GM13977 (cell line): ENCODE measurements around the gene DMAC2.
"Not testable (repeated sequence)": the region's sequence is repeated elsewhere in the genome, so short reads cannot be mapped to it uniquely, and the experiment has no call there.

Source experiments
- DNase-seq: peaks from one replicate; pipeline ENCODE4 v3.0.0; 2012; ENCODE audit warnings: low spot score
- CTCF ChIP-seq: IDR thresholded peaks from 2 replicates; pipeline ENCODE4 v1.5.1; 2012; ENCODE audit warnings: mild to moderate bottlenecking, control low read depth; ENCODE audit not compliant: insufficient read depth; ENCODE audit errors: extremely low read depth, missing control alignments
- in situ Hi-C: fragments of 300-500 bp; cut with MboI; formaldehyde crosslinking; loops from one replicate; pipeline ENCODE4 v1.12.0; 2022; ENCODE audit warnings: low sequenced_read_pairs, low pct_unique_long_range_greater_than_20kb, mixed read lengths, inconsistent platforms; ENCODE audit not compliant: unreplicated experiment

DMAC2 gene

GRCh38 chr19:41395355-41395754 is 44.4 kb downstream of the DMAC2 start:
- in situ Hi-C loops = no loop called here
- no peak for TF ChIP-seq CTCF
- no peak for DNase-seq

- no peak for DNase-seq
- in situ Hi-C loops = no loop called here
- TF ChIP-seq CTCF = no peak
These were observed 46.9 kb downstream of the DMAC2 start for GRCh38 chr19:41392775-41393174.

GRCh38 chr19:41391618-41392017 is 48.1 kb downstream of the DMAC2 start:
- DNase-seq = no peak
- in situ Hi-C loops = no loop called here
- no peak for TF ChIP-seq CTCF

- in situ Hi-C loops = no loop called here
- DNase-seq = no peak
These were observed 53.3 kb downstream of the DMAC2 start for GRCh38 chr19:41386442-41386841.

GRCh38 chr19:41384351-41384750 is 55.4 kb downstream of the DMAC2 start:
- DNase-seq = no peak
- TF ChIP-seq CTCF = no peak
- in situ Hi-C loops = no loop called here

More at GRCh38 chr19:41386442-41386841, 53.3 kb downstream of the DMAC2 start:
- TF ChIP-seq CTCF = no peak

GRCh38 chr19:41381536-41381935 is 58.2 kb downstream of the DMAC2 start:
- DNase-seq, in situ Hi-C loops: not testable (repeated sequence)
